HG03196 (cell line): ENCODE data around the gene SNX24.
A peak's percentile ranks its signal among the peaks of the same experiment; 100 is the strongest.
"Not testable (repeated sequence)": the region's sequence is repeated elsewhere in the genome, so short reads cannot be mapped to it uniquely, and the experiment has no call there.

ENCODE experiments used
- ATAC-seq: cut with Tn5 transposase; IDR thresholded peaks from one replicate; pipeline ENCODE4 v1.9.1; 2021; ENCODE audit not compliant: unreplicated experiment

Gene SNX24

DNA sequence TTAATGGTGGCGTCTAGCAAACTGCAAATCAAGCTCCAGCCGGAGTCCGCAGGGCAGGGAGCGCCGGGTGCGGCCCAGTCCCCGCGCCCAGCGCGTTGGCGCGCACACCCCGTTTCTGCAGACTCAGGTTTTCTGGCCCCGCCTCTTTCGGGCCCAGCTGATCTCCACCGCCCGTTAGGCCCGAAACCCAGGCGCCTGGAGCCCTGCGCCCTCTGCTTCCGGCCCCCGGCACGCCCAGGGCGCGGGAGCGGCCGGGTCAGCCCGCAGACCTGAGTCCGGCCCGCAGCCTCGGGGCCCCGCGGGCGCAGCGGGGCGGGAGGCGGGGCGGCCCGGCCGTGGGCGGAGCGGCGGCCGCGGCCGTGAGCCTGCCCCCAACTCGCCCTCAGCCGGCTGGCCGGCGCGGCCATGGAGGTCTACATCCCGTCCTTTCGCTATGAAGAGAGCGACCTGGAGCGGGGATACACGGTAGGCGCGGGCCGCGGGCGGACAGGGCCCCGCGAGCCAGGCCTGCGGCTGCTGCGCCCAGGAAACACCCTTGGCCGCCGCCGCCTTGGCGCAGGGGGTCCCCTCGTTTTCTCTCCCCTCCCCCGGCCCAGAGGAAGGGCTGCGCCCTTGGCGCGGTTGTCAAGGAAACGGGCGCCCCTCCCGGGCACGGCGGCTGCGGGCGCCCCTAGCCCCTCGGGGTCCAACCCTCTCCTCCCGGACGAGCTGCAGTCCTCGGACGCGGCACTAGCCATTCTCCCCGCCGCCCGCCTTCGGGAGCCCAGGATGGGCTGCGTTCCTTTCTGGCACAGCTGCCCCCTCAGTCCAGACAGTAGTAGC lies at the start of gene SNX24:
Gene SNX24 (plus strand): TSS at position 385 of the 822 bp plus-strand sequence. CDS start 21 bp downstream, at position 406.
- ATAC-seq: peak; percentile 77

DNA sequence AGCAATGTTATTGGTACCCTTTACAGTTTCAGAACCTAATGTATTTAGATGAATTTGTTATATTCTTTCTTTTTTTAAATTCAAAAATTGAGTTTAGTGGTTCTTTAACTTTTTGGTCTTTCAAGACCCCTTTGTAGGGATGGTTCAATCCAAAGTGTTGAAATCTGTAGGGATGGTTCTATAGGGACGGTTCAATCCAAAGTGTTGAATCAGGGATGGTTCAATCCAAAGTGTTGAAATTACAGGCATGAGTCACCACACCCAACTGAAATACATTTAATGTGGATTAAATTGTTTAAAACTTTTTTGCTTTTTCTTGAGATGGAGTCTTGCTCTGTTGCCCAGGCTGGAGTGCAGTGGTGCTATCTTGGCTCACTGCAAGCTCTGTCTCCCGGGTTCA lies 39.9 kb upstream of the SNX24 start:
- no peak for ATAC-seq

DNA sequence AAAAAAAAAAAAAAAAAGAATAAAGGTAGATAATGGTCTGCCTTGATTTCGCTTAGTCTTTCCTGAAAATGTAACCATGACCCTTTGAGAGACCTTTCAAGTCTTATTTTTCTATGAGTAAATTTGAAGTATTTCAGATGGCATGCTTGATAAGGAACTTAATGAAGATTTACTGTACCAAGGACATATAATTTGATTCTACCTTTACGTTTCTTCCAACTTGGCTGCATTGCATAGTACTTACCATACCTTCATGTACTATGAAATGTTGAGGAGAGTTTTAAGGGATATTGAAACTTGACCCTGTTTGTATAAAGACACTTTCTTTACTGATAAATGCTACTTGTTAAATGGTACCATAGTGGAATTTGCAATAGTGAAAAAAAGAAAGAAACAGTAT lies 35.0 kb upstream of the SNX24 start:
- ATAC-seq: no peak

DNA sequence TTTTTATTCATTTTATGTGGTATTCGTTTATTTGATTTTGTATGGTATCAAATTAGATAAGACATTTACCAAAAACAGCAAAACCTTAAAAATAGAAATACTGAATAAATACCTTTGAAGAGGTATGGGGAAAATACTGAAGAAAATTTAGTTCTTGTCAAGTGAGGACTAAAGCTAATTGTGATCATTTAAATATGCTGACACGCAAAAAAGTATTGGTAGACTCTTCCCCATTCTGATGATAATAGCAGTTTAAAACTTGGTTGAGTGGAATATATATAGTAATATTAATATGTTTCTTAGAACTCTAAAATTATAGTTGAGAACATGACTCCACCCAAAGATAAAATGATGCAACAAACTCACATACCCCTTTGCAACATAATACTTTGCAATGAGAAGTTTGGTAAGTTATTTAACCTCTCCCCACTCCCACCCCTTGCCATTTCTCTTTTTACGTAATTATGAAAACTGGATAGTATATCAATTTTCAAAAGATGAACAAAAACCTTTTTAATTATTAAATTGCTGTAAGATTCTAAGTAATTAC lies 30.1 kb upstream of the SNX24 start:
- no peak for ATAC-seq

GRCh38 chr5:122816756-122817155 lies 28.7 kb upstream of the SNX24 start:
- ATAC-seq: no peak

- no peak for ATAC-seq
These were observed 13.4 kb upstream of the SNX24 start for GRCh38 chr5:122831984-122832383.

DNA sequence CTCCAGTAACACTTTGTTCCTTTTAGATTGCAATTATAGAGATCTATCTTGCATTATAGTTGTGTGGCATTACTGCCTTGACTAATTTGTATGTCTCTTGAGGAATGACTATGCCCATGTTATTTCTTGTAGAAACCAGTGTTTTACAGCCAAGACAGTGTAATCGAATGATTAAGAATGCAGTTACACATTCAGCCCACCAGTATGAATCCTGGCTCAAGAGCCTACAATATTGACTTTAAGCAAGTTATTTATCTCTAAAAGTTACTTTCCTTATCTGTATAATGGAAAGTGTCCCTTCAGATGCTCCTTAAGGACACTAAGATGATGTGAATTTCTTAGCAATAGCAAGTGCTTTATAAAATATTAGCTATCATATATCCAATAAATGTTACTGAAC lies 9.7 kb upstream of the SNX24 start:
- no peak for ATAC-seq

- ATAC-seq: no peak
These were observed 8.5 kb upstream of the SNX24 start for GRCh38 chr5:122836947-122837346.

- no peak for ATAC-seq
These were observed 5.7 kb upstream of the SNX24 start for GRCh38 chr5:122839731-122840130.

DNA sequence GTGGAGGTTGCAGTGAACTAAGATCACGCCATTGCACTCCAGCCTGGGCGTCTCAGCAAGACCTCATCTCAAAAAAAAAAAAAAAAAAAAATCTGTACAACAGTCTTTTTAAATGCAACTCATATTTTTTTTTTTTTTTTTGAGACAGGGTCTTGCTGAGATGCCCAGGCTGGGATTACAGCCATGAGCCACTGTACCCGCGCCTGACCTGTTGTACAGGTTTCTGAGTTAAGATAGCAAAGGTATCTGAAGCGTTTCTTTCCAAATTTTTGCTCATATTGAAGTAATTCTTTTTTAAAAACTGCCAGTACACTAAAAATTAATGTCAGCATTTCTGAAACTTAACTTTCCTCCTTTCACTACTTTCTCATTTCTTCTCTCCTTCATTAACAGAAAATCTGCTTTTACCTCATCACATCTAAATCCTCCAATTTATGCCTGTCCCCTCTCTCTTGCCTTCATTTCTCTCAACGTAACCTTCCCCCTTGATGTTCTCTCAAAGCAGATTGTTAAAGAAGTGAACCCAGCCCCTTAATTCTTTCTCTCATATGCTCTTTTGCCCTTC lies 3.3 kb upstream of the SNX24 start:
- ATAC-seq: no peak

DNA sequence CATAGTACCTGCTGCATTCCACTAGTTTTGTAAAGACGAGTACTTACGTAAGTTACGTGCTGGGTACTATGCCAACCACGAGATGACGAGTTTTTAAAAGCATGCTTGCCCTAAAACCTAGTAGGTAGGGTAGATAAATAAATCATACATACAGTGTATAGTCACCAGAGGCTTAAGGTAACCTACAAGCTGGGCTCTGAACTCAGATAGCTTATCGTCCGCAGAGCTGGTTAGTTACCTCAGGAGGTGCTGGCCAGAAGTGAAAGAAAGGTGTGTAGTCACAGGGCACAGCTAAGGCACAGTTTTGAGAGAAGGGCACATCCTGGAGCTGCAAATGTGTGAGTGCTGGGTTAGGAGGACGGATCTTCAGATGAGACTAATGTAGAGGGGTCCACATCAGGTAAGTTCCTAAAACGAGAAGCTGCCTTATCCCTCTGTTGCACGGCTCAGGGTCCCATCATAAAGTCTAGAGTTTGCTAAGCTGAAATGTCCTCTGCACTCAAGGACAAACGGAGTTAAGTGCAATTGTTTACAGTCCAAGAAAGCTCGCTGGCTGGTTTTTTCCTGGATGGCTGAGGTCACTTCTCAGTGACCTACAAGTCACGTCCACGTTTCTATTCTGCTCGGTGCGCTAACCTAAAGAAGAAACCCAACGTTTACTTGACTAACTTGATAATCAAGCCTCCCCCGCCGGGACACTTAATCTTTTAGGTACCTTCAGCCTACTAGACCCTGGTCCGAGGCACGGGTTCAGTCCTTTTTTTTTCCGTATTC lies 1.1 kb upstream of the SNX24 start:
- no peak for ATAC-seq

- ATAC-seq: peak; percentile 48
These were observed 544 bp upstream of the SNX24 start for GRCh38 chr5:122844910-122845228.

- no peak for ATAC-seq
These were observed 688 bp downstream of the SNX24 start for GRCh38 chr5:122846051-122846550.

- ATAC-seq: no peak
These were observed 2.3 kb downstream of the SNX24 start for GRCh38 chr5:122847687-122848081.

DNA sequence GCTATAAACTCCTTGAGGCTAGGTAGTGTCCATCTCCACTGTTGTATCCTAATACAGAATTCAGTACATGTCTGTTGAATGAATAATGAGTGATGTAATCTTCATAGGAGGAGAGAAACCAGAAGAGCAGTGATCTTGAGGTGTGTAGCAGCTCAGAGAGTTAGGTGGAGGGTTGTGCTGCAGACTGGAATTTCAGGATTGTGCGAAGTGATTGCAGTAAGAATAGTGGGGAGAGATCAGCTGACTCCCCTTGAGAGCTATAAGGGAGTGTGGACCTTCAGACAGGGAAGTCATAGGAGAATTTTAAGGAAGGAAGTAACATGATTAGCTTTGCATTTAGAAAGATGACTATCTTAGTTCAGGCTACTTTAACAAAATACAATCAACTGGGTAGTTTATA lies 4.4 kb downstream of the SNX24 start:
- no peak for ATAC-seq

DNA sequence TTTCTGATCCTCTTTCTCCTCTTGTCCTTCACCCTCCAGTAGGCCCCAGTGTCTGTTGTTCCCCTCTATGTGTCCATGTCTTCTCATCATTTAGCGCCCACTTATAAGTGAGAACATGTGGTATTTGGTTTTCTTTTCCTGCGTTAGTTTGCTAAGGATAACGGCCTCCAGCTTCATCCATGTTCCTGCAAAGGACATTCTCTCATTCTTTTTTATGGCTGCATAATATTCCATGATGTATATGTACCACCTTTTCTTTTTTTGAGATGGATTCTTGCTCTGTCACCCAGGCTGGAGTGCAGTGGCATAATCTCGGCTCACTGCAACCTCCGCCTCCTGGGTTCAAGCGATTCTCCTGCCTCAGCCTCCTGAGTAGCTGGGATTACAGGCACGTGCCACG lies 12.1 kb downstream of the SNX24 start:
- not testable (repeated sequence) for ATAC-seq

GRCh38 chr5:122858451-122858850 lies 13.0 kb downstream of the SNX24 start:
- no peak for ATAC-seq

DNA sequence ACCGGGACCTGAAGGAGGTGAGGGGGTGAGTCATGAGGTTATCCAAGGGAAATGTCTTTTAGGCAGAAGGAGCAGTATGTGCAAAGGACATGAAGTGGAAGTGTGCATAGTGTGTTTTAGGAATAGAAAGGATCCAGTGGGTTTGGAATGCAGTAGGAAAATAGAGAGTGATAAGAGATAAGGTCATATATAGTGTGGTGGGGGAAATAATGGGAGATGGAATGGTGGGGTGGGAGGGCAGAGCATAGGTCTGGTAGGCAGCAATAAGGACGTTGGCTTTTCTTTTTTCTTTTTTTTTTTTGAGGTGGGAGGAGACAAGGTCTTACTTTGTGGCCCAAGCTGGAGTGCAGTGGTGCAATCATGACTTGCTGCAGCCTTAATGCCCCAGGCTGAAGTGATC lies 17.8 kb downstream of the SNX24 start:
- no peak for ATAC-seq

DNA sequence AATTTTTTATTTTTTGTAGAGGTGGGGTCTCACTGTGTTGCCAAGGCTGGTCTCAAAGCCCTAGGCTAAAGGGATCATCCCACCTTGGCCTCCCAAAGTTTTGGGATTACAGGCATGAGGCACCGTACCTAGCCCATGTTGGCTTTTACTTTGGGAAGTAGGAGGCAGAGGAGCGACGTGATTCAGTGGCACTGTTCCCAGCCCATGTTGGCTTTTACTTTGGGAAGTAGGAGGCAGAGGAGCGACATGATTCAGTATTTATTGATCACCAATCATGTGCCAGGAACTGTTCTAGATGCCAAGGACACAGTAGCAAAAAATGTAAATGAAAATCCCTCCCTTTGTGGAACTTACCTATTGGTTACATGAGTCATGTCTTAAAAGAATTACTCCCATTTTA lies 18.3 kb downstream of the SNX24 start:
- ATAC-seq: no peak

GRCh38 chr5:122864400-122864799 lies 19.0 kb downstream of the SNX24 start:
- ATAC-seq: no peak

- ATAC-seq: no peak
These were observed 19.4 kb downstream of the SNX24 start for GRCh38 chr5:122864842-122865241.
